ENCODE measurements around the gene PRR35.
A peak's percentile ranks its signal among the peaks of the same experiment; 100 is the strongest.

Gene PRR35

GRCh38 chr16:524274-525040, 35.7 kb upstream of the PRR35 start:
- no peak for DNase-seq (ENCODE audit: low read depth)
- TF ChIP-seq CTCF (conservative IDR thresholded peaks at IDR 0.05; ENCODE audit: low read depth, low read length) = no peak
- no peak overlapping the region for H3K4me3 ChIP-seq (ENCODE audit: low read length)

GRCh38 chr16:525123-525519, 35.1 kb upstream of the PRR35 start:
- no peak for TF ChIP-seq CTCF (conservative IDR thresholded peaks at IDR 0.05; ENCODE audit: low read depth, low read length)
- H3K4me3 ChIP-seq (ENCODE audit: low read length) = no peak overlapping the region
- no peak for DNase-seq (ENCODE audit: low read depth)

DNA sequence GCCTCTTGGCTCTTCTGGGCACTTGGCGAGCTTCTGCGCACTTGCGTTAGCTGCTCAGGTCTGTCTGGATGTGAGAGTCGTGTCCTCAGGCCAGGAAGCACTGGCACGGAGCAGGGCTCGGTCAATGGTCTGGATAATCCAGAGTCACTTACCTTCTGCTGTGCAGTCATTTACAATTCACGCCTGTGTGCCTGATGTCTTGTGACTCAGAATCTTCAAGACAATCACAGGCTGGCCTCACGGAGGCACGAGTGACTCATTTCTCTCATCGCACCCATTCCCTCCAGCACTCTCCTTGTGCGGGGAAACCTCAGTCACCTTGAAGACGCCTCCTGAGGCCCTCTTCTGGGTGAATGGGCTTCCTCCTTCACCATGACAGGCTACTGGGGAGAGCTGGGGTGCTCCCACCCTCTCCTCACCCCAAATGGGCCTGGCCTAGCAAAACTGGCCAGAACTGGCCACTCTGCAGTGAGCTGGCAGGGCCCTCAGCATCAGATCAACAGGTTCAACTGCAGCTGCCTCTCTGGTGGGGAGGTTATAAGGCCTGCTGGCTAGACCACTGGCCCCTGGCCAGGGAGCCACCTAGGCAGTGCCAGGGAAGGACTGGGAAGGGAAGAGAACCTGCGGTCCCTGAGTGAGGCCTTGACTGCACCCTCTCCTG, 34.5 kb upstream of the PRR35 start:
- H3K4me3 ChIP-seq (ENCODE audit: low read length) = peak overlapping the region; percentile 62
- TF ChIP-seq CTCF (conservative IDR thresholded peaks at IDR 0.05; ENCODE audit: low read depth, low read length) = no peak
- DNase-seq (ENCODE audit: low read depth) = peak; percentile 72

DNA sequence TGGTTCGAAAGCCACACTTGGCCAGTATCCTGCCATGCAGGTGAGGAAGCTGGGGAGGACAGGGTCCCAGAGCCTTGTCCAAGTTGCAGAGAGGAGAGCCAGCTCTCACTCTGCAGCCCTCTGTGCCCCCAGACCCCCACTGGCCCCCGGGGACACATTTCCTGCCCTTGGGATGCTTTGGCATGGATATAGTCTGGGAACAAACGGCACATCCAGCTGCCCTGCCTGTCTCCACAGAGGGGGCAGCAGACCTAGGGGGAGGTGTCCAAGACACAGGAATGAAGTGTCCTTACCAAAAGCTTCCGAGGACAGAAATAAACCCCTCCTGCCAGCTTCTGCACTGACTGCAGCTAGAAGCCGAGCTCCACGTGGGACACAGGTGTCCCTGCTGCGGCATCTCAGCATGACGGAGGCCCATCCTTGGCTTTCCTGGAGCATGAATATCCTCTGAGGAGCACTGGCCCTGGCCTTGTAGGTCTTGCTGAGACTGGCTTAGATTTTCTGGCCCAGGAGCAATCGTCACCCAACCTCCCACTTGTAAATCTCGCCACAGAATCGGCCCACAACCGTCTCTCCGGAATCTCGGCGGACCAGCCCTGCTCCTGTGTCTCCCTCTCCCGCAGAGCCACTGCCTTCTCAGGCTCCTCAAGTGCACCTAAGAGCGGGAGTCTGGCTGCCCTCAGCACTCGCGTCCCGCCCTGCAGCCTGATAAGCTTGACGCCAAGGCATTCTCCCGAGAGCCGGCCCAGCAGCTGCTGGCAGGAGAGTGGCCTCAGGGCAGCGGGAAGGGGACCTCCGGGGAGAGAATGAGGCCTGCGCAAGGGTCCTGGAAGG, 33.8 kb upstream of the PRR35 start:
- TF ChIP-seq CTCF (conservative IDR thresholded peaks at IDR 0.05; ENCODE audit: low read depth, low read length) = no peak
- H3K4me3 ChIP-seq (ENCODE audit: low read length) = peak overlapping the region; percentile 62
- DNase-seq (ENCODE audit: low read depth) = peak; percentile 23

DNA sequence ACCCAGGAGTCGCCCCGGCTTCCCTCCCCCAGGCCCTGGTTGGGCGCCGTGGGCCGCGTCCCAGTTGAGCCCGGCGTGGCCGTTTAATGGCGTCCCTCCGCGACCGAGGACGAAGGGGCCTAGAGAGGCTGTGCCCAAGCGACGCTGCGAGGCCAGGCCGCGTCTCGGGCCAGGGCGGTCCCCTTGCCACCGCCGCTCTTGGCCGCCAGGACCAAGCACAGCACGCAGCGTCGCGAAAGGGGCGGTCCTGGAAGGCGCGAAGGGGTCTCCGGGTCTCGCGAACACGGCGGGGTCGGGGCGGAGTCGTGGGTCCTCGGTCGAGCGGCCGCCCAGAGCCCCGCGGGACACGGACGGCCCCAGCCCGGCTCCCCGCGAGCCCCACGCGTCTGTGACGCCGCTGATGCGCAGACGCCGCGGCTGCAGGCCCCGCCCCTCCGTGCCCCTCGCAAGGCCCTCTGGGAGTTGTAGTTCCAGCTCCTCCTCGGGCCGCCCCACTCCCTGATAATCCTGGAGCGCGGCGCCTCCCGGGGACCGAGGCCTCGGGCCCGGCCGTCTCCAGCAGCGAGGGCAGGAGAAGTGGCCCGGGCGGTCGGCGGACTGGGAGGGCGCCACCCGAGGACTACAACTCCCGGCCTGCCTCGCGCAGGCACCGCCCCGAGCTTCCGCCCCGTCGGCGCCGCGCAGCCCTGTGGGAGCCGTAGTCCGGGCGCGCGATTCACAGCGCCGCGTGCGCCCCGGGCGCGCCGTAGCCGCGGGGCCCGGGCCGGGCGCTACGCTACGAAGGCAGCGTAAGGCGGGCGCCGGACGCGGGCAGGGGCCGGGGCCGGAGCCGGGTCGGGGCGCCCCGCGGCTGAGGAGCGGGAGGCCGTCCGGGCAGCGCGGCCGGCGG, 32.9 kb upstream of the PRR35 start, which contains the start of gene CAPN15:
TSS of gene CAPN15 (plus strand) at position 698 of the 889 bp plus-strand sequence. CDS start 19,127 bp downstream, outside the sequence.
- no peak for TF ChIP-seq CTCF (conservative IDR thresholded peaks at IDR 0.05; ENCODE audit: low read depth, low read length)
- H3K4me3 ChIP-seq (ENCODE audit: low read length) = peak within 1 kb of the TSS; percentile 68
- peak; percentile 59 for DNase-seq (ENCODE audit: low read depth)
